Ascending aorta (tissue), 2 donors: ENCODE measurements around the gene ELMO1. TPM values are rescaled to one million over a fixed set of nuclear protein-coding genes. Genes with fewer than 3 reads are reported as not detected.

Experiments used
- DNase-seq, 2 donors: peaks; one replicate each; pipeline ENCODE4 v3.0.0-alpha.2; 2019; ENCODE audit warnings: low spot score in 2 of 2
- H3K27ac ChIP-seq, 2 donors: fragments of 200-600 bp; sonication (generic); one replicate each; pipeline ENCODE4 v1.5.1; 2016 to 2017; ENCODE audit warnings: mild to moderate bottlenecking in 1 of 2
- H3K27me3 ChIP-seq: fragments of 200-600 bp; sonication (generic); one replicate; pipeline ENCODE4 v1.5.1; 2017
- H3K36me3 ChIP-seq, 2 donors: fragments of 200-600 bp; sonication (generic); one replicate each; pipeline ENCODE4 v1.5.1; 2016
- H3K4me1 ChIP-seq, 2 donors: fragments of 200-600 bp; sonication (generic); one replicate each; pipeline ENCODE4 v1.5.1; 2016 to 2017; ENCODE audit warnings: mild to moderate bottlenecking in 1 of 2
- H3K4me3 ChIP-seq, 2 donors: fragments of 200-600 bp; sonication (generic); one replicate each; pipeline ENCODE4 v1.5.1; 2016 to 2017; ENCODE audit warnings: mild to moderate bottlenecking in 1 of 2
- H3K9me3 ChIP-seq, 2 donors: fragments of 200-600 bp; sonication (generic); one replicate each; pipeline ENCODE4 v1.5.1; 2016
- intact Hi-C: fragments of 100-400 bp; cut with DNase I; formaldehyde crosslinking; loops from one replicate; pipeline ENCODE4 v1.15.1; 2023
- total RNA-seq: library from RNA; depleted of rRNA; stranded (reverse); fragments of >200 nt; gene quantifications from one replicate; pipeline ENCODE4 v1.1.0, GENCODE V29; 2016
- TF ChIP-seq, protein P1 (sequence below), 3 experiments: fragments of 200-600 bp in 2 of 3; fragments of 450-650 bp in 1 of 3; sonication (generic) in 2 of 3; IDR thresholded peaks; one replicate each; pipeline ENCODE4 v1.5.1; 2016 to 2019; ENCODE audit warnings: antibody characterized with exemption in 3 of 3, mild to moderate bottlenecking in 1 of 3, moderate library complexity in 1 of 3

Gene ELMO1
- total RNA-seq, 1 donor from 2014 or later: 40.8 TPM

DNA sequence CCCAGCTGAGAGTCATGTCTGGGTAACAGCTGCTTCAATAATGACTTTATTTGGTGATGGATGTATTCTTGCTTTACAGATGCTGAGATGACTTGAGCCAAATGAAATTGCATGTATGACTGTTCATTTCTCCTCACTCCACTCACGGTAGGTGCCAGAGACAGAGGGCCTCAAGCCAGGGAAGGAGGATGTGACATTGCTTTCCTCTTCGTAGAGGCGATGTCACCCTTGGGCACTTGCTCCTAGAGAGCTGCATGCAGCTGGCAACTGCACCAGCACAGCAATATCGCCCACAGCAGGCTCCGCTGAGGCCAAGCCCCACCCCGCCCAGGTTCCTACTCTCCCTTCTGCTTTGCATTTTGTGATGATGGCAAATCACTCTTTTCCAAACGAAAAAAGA lies 607.8 kb downstream of the ELMO1 start:
- TF ChIP-seq, protein P1, sequence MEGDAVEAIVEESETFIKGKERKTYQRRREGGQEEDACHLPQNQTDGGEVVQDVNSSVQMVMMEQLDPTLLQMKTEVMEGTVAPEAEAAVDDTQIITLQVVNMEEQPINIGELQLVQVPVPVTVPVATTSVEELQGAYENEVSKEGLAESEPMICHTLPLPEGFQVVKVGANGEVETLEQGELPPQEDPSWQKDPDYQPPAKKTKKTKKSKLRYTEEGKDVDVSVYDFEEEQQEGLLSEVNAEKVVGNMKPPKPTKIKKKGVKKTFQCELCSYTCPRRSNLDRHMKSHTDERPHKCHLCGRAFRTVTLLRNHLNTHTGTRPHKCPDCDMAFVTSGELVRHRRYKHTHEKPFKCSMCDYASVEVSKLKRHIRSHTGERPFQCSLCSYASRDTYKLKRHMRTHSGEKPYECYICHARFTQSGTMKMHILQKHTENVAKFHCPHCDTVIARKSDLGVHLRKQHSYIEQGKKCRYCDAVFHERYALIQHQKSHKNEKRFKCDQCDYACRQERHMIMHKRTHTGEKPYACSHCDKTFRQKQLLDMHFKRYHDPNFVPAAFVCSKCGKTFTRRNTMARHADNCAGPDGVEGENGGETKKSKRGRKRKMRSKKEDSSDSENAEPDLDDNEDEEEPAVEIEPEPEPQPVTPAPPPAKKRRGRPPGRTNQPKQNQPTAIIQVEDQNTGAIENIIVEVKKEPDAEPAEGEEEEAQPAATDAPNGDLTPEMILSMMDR (IDR thresholded peaks at IDR 0.05): no peak
- Histone ChIP-seq H3K36me3 (no peaks in the 10 kb centered on the region), H3K9me3 (no peaks in the 10 kb centered on the region), H3K4me3 (no peak overlapping the region), H3K27me3 (no peaks in the 10 kb centered on the region), H3K4me1 (no peaks in the 10 kb centered on the region), H3K27ac (no peak overlapping the region)
- intact Hi-C loops: no loop called here
- no peak for DNase-seq

GRCh38 chr7:36838616-36839225 lies 609.9 kb downstream of the ELMO1 start:
- TF ChIP-seq, protein P1 (IDR thresholded peaks at IDR 0.05): no peak
- H3K36me3 ChIP-seq: no peaks in the 10 kb centered on the region
- H3K4me3 ChIP-seq: no peak overlapping the region
- DNase-seq: no peak
- H3K4me1 ChIP-seq: no peaks in the 10 kb centered on the region
- no peaks in the 10 kb centered on the region for H3K9me3 ChIP-seq
- intact Hi-C loops: no loop called here
- no peak overlapping the region for H3K27ac ChIP-seq
- no peaks in the 10 kb centered on the region for H3K27me3 ChIP-seq

DNA sequence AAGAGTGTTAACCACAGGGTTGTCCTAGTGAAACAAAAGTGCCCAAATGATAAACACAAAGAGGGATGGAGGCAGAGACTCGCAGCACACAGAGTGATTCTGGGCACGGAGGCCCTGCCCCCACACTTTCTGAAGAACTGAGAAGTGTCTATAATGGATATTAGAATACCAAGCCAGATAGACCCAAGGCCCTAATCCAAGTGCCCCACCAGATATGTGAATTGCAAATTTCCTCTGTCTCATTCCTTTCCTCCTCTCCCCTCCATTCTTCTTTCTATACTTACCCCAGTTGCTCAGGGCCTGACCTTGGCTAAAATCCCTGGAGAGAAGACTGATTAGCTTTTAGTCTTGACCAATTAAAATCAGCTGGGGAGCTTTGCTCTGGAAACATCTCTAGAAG lies 617.6 kb downstream of the ELMO1 start:
- H3K9me3 ChIP-seq: no peaks in the 10 kb centered on the region
- intact Hi-C loops: no loop called here
- no peak for DNase-seq
- no peaks in the 10 kb centered on the region for H3K36me3 ChIP-seq
- H3K4me1 ChIP-seq: no peaks in the 10 kb centered on the region
- TF ChIP-seq, protein P1 (IDR thresholded peaks at IDR 0.05): no peak
- H3K4me3 ChIP-seq: no peak overlapping the region
- no peaks in the 10 kb centered on the region for H3K27me3 ChIP-seq
- no peak overlapping the region for H3K27ac ChIP-seq

GRCh38 chr7:36827726-36828703 lies 620.6 kb downstream of the ELMO1 start:
- Histone ChIP-seq H3K4me1 (no peaks in the 10 kb centered on the region), H3K36me3 (no peaks in the 10 kb centered on the region), H3K27ac (no peak overlapping the region), H3K9me3 (no peaks in the 10 kb centered on the region), H3K27me3 (no peaks in the 10 kb centered on the region), H3K4me3 (no peak overlapping the region)
- no peak for DNase-seq
- TF ChIP-seq, protein P1 (IDR thresholded peaks at IDR 0.05): no peak
- intact Hi-C loops: no loop called here

GRCh38 chr7:36825501-36825900 lies 623.2 kb downstream of the ELMO1 start:
- intact Hi-C loops: no loop called here
- no peak for DNase-seq
- Histone ChIP-seq H3K9me3 (no peaks in the 10 kb centered on the region), H3K4me1 (no peaks in the 10 kb centered on the region), H3K27ac (no peak overlapping the region), H3K4me3 (no peak overlapping the region), H3K36me3 (no peaks in the 10 kb centered on the region), H3K27me3 (no peaks in the 10 kb centered on the region)
- TF ChIP-seq, protein P1 (IDR thresholded peaks at IDR 0.05): no peak
